OCI-LY7 (cell line): ENCODE data around the gene REC114. TPM values are rescaled to one million over a fixed set of nuclear protein-coding genes. Genes with fewer than 3 reads are reported as not detected.
A peak's percentile ranks its signal among the peaks of the same experiment; 100 is the strongest.

Source experiments
- Bru-seq: library from RNA; stranded (reverse); fragments of 400-500 nt; gene quantifications from one replicate; lab custom pipeline; 2021; lab: Mats Ljungman, UMichigan
- BruChase-seq, 2 experiments: library from RNA; stranded (reverse); fragments of 400-500 nt; gene quantifications; one replicate each; lab custom pipeline; 2021; lab: Mats Ljungman, UMichigan
- BruUV-seq: library from RNA; stranded (reverse); fragments of 400-500 nt; replicated peaks from 2 replicates; lab custom pipeline; 2021; lab: Mats Ljungman, UMichigan
- CTCF ChIA-PET: fragments of 300-600 bp; sonication (Branson Sonifier 250); formaldehyde crosslinking; loops from one replicate; lab custom pipeline; 2022; ENCODE audit warnings: antibody characterized with exemption; ENCODE audit not compliant: unreplicated experiment; lab: Charles Lee
- POLR2A ChIA-PET: fragments of 300-600 bp; sonication (Branson Sonifier 250); formaldehyde crosslinking; loops from one replicate; lab custom pipeline; 2022; ENCODE audit warnings: antibody characterized with exemption; lab: Charles Lee
- DNase-seq: peaks from one replicate; pipeline ENCODE4 v3.0.0-alpha.2; 2015; ENCODE audit warnings: low spot score
- H2AFZ ChIP-seq: fragments of 200-600 bp; sonication (generic), shearing (Covaris generic); 2 replicates; pipeline ENCODE4 v1.6.1; 2014; ENCODE audit warnings: mild to moderate bottlenecking, antibody characterized with exemption, low read length, moderate library complexity
- H3K27ac ChIP-seq: fragments of 200-600 bp; sonication (generic); 2 replicates; pipeline ENCODE4 v1.5.1; 2014; ENCODE audit warnings: mixed run types, low read depth, mild to moderate bottlenecking, moderate library complexity, low read length, inconsistent platforms; ENCODE audit not compliant: poor library complexity, severe bottlenecking
- H3K36me3 ChIP-seq: fragments of 200-600 bp; sonication (generic); 2 replicates; pipeline ENCODE4 v1.6.1; 2014; ENCODE audit warnings: mild to moderate bottlenecking, antibody characterized with exemption, low read length, moderate library complexity, mixed read lengths; ENCODE audit not compliant: insufficient read depth
- H3K4me1 ChIP-seq: fragments of 200-600 bp; sonication (generic); 2 replicates; pipeline ENCODE4 v1.5.1; 2014; ENCODE audit warnings: mild to moderate bottlenecking, low read length; ENCODE audit not compliant: insufficient read depth, poor library complexity, severe bottlenecking
- H3K4me2 ChIP-seq: fragments of 200-600 bp; sonication (generic); 2 replicates; pipeline ENCODE4 v1.6.1; 2014; ENCODE audit warnings: mild to moderate bottlenecking, low read length
- H3K4me3 ChIP-seq: fragments of 200-600 bp; sonication (generic); 2 replicates; pipeline ENCODE4 v1.5.1; 2014; ENCODE audit warnings: mild to moderate bottlenecking, low read depth, low read length; ENCODE audit not compliant: poor library complexity, severe bottlenecking
- H3K79me2 ChIP-seq: fragments of 200-600 bp; sonication (generic); 2 replicates; pipeline ENCODE4 v1.6.1; 2016; ENCODE audit warnings: low read depth, mild to moderate bottlenecking, low read length, moderate library complexity, mixed read lengths; ENCODE audit not compliant: insufficient read depth
- H3K9me2 ChIP-seq: fragments of 200-600 bp; sonication (generic); 2 replicates; pipeline ENCODE4 v1.6.1; 2016; ENCODE audit warnings: mild to moderate bottlenecking, low read length, mixed read lengths; ENCODE audit not compliant: insufficient read depth
- H3K9me3 ChIP-seq: fragments of 200-600 bp; sonication (generic); 2 replicates; pipeline ENCODE4 v1.6.1; 2014; ENCODE audit warnings: mild to moderate bottlenecking, mixed run types, low read length, mixed read lengths
- H4K20me1 ChIP-seq: fragments of 200-600 bp; sonication (generic); 2 replicates; pipeline ENCODE4 v1.6.1; 2014; ENCODE audit warnings: mild to moderate bottlenecking, antibody characterized with exemption, low read length, moderate library complexity, mixed read lengths; ENCODE audit not compliant: insufficient read depth
- EZH2phosphoT487 ChIP-seq: fragments of 200-600 bp; sonication (generic); IDR thresholded peaks from 2 replicates; pipeline ENCODE4 v1.6.1; 2018; ENCODE audit warnings: low read depth, borderline replicate concordance, mild to moderate bottlenecking, mixed run types, antibody characterized with exemption, low read length, moderate library complexity, mixed read lengths
- intact Hi-C: fragments of 100-400 bp; cut with micrococcal nuclease; formaldehyde crosslinking; loops from one replicate; pipeline ENCODE4 v1.10.0; 2022; ENCODE audit not compliant: unreplicated experiment
- long read RNA-seq: library from polyadenylated mRNA; stranded (forward); transcript quantifications from one replicate; pipeline ENCODE4 v2.0.0, GENCODE V29; 2022
- total RNA-seq, 2 experiments: library from RNA; depleted of rRNA in 1 of 2; stranded (reverse); fragments of >200 nt in 1 of 2; shearing (Covaris generic) in 1 of 2; gene quantifications; 2 replicates each; pipeline ENCODE4 v1.2.3, GENCODE V29; 2014 to 2022
- TF ChIP-seq, protein P1 (sequence below): fragments of 200-600 bp; sonication (generic); conservative IDR thresholded peaks from 2 replicates; pipeline ENCODE4 v1.5.1; 2014; ENCODE audit warnings: mild to moderate bottlenecking, antibody characterized with exemption, low read length, moderate library complexity, mixed read lengths

REC114 gene, protein sequence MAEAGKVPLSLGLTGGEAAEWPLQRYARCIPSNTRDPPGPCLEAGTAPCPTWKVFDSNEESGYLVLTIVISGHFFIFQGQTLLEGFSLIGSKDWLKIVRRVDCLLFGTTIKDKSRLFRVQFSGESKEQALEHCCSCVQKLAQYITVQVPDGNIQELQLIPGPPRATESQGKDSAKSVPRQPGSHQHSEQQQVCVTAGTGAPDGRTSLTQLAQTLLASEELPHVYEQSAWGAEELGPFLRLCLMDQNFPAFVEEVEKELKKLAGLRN
- total RNA-seq (2014; rRNA removed; shearing (Covaris generic)) (not detected in 2 replicates), total RNA-seq (2022) (not detected in 2 replicates), Bru-seq, nascent RNA (percentile 2 among the genes with signal in this experiment), BruChase-seq, experiment 1, labeled RNA remaining after a 6-hour chase (not detected), BruChase-seq, experiment 2, labeled RNA remaining after a 2-hour chase (not detected)
- long read RNA-seq, partial matches to known transcripts: 0 of 1 reads
- long read RNA-seq, other reads (novel, unspliced or antisense): 1 of 1 reads

DNA sequence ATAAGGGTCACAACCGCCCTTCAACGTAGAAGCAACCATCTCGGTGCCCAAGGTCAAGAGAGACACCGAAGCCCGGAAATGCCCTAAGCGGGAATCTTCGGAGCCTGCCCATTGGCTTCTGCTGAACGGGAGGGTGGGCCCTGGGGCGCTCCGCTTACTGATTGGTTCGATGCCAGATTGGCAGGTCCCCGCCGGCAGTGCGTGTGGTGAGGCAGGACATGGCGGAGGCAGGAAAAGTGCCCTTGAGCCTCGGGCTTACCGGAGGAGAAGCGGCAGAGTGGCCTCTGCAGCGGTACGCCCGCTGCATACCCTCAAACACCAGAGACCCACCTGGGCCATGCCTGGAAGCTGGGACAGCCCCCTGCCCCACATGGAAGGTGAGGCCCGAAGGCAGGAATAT lies at the start of gene REC114:
Gene REC114 (plus strand): TSS at position 197 of the 400 bp plus-strand sequence. CDS start 22 bp downstream, at position 219.
- H2AFZ ChIP-seq: no peak within 1 kb of the TSS

DNA sequence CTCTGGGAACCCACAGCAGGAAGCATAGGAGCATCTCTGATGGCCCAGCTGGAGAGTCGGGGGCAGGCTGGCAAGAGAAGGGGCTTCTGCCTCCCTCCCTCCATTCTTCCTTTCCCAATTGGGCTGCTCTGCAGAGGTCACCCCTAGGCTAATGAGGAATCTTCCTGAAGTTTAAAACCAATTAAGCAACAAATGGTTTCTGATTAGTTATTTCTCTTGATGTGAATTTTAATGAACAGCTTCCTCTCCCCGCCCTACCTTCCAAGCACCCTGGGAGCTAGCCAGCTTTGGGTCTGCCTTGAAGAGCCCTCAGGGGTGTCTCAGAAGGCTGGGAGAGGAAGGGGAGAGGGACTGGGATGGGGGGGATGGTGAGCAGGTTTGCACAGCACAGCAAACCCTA lies 49.6 kb upstream of the REC114 start:
- H3K79me2 ChIP-seq: no peaks in the 10 kb centered on the region
- BruUV-seq: no TSS peak
- H3K9me3 ChIP-seq: no peaks in the 10 kb centered on the region
- intact Hi-C loops: no loop called here
- DNase-seq: no peak
- ChIA-PET POLR2A (no interaction called here), CTCF (no interaction called here)
- H3K36me3 ChIP-seq: no peaks in the 10 kb centered on the region
- H3K4me2 ChIP-seq: no peak overlapping the region
- TF ChIP-seq, protein P1, sequence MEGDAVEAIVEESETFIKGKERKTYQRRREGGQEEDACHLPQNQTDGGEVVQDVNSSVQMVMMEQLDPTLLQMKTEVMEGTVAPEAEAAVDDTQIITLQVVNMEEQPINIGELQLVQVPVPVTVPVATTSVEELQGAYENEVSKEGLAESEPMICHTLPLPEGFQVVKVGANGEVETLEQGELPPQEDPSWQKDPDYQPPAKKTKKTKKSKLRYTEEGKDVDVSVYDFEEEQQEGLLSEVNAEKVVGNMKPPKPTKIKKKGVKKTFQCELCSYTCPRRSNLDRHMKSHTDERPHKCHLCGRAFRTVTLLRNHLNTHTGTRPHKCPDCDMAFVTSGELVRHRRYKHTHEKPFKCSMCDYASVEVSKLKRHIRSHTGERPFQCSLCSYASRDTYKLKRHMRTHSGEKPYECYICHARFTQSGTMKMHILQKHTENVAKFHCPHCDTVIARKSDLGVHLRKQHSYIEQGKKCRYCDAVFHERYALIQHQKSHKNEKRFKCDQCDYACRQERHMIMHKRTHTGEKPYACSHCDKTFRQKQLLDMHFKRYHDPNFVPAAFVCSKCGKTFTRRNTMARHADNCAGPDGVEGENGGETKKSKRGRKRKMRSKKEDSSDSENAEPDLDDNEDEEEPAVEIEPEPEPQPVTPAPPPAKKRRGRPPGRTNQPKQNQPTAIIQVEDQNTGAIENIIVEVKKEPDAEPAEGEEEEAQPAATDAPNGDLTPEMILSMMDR: no peak
- TF ChIP-seq EZH2phosphoT487: no peak
- no peaks in the 10 kb centered on the region for H3K9me2 ChIP-seq
- H4K20me1 ChIP-seq: no peaks in the 10 kb centered on the region
- no peak overlapping the region for H3K27ac ChIP-seq
- no peak overlapping the region for H2AFZ ChIP-seq
- no peak overlapping the region for H3K4me3 ChIP-seq
- no peaks in the 10 kb centered on the region for H3K4me1 ChIP-seq

More for the DNA sequence above, at the start of gene REC114:
- Histone ChIP-seq H3K9me2 (no peaks in the 10 kb centered on the region), H4K20me1 (no peaks in the 10 kb centered on the region), H3K79me2 (no peaks in the 10 kb centered on the region), H3K9me3 (no peaks in the 10 kb centered on the region), H3K4me1 (no peaks in the 10 kb centered on the region), H3K27ac (no peak within 1 kb of the TSS), H3K4me3 (no peak within 1 kb of the TSS), H3K4me2 (no peak within 1 kb of the TSS), H3K36me3 (no peaks in the 10 kb centered on the region)
- no peak for TF ChIP-seq EZH2phosphoT487
- TF ChIP-seq, protein P1: no peak
- BruUV-seq: no TSS peak
- intact Hi-C loops: no loop called here
- CTCF ChIA-PET: no interaction called here
- DNase-seq: no peak
- POLR2A ChIA-PET: no interaction called here

DNA sequence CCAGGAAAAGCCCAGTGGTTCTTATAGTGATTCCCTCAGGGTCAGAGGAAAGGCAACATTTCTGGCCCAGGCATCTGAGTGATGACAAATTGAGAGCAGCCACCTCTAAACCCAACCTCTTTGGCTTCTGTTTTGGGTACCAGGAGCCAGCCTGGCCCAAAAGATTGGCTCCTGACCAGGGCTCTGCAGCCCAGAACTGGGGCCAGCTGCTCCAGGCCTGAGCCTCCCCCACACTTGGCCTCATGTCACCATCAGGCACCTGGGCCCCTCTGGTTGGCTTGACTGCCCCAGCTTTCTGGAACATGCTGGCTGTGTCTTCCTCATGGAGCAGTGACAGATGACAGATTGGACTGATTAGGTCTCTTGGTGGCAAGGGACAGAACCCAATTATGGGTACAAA lies 48.2 kb upstream of the REC114 start:
- no peak overlapping the region for H3K4me2 ChIP-seq
- no peaks in the 10 kb centered on the region for H3K4me1 ChIP-seq
- CTCF ChIA-PET: no interaction called here
- no TSS peak for BruUV-seq
- no peaks in the 10 kb centered on the region for H3K9me3 ChIP-seq
- intact Hi-C loops: no loop called here
- DNase-seq: no peak
- no peaks in the 10 kb centered on the region for H4K20me1 ChIP-seq
- H3K79me2 ChIP-seq: no peaks in the 10 kb centered on the region
- no peak overlapping the region for H3K27ac ChIP-seq
- POLR2A ChIA-PET: no interaction called here
- no peak overlapping the region for H2AFZ ChIP-seq
- no peak overlapping the region for H3K4me3 ChIP-seq
- H3K36me3 ChIP-seq: no peaks in the 10 kb centered on the region
- no peaks in the 10 kb centered on the region for H3K9me2 ChIP-seq
- TF ChIP-seq, protein P1: no peak
- no peak for TF ChIP-seq EZH2phosphoT487
